Activated CD4-positive, alpha-beta memory T cell treated with anti-CD3 and anti-CD28 coated beads, Interleukin-2, amount 10 ng/mL, durations not matched to agents 7 days and 5 days (primary cell): Measurements from ENCODE around the gene RBM10. TPM values are rescaled to one million over a fixed set of nuclear protein-coding genes. Genes with fewer than 3 reads are reported as not detected.
A peak's percentile ranks its signal among the peaks of the same experiment; 100 is the strongest.

Experiments
- CTCF ChIA-PET: fragments of 350-600 bp; sonication (Branson Sonifier 250); formaldehyde crosslinking; loops from one replicate; lab custom pipeline; 2021; ENCODE audit warnings: antibody characterized with exemption, inconsistent platforms; lab: Charles Lee
- POLR2A ChIA-PET: fragments of 350-600 bp; sonication (Branson Sonifier 250); formaldehyde crosslinking; loops from one replicate; lab custom pipeline; 2021; ENCODE audit warnings: antibody characterized with exemption; lab: Charles Lee
- DNase-seq: peaks from one replicate; pipeline ENCODE4 v3.0.0-alpha.2; 2020
- H3K27ac Mint-ChIP-seq: one replicate; pipeline ENCODE4 v1.8.0; 2021; ENCODE audit warnings: mild to moderate bottlenecking, mixed read lengths
- H3K27me3 Mint-ChIP-seq: one replicate; pipeline ENCODE4 v1.8.0; 2021; ENCODE audit warnings: mixed read lengths
- H3K36me3 Mint-ChIP-seq: one replicate; pipeline ENCODE4 v1.8.0; 2021; ENCODE audit warnings: low read depth, mixed read lengths
- H3K4me1 Mint-ChIP-seq: one replicate; pipeline ENCODE4 v1.8.0; 2021; ENCODE audit warnings: mixed read lengths
- H3K4me3 Mint-ChIP-seq: one replicate; pipeline ENCODE4 v1.8.0; 2021; ENCODE audit warnings: mild to moderate bottlenecking, mixed read lengths
- H3K9me3 Mint-ChIP-seq: one replicate; pipeline ENCODE4 v1.8.0; 2021; ENCODE audit warnings: mixed read lengths
- total RNA-seq, 2 experiments: library from RNA; stranded (reverse); gene quantifications; one replicate each; pipeline ENCODE4 v1.2.3, GENCODE V29; 2021

RBM10 gene
- total RNA-seq, 2 experiments from 2014 or later = 55.3 to 57.0 TPM

GRCh38 chrX:47232803-47233332 is 87.8 kb downstream of the RBM10 start, which contains the start of gene USP11:
TSS of gene USP11 (plus strand) at chrX:47233009. CDS start at chrX:47233044, 35 bp downstream.
- peak; percentile 47 for DNase-seq
- Mint-ChIP-seq H3K4me1 (peaks cover 12% of the 10 kb centered on the region), H3K9me3 (no peaks in the 10 kb centered on the region), H3K27me3 (no peaks in the 10 kb centered on the region), H3K36me3 (peaks cover 17% of the 10 kb centered on the region), H3K27ac (peak within 1 kb of the TSS; percentile 98), H3K4me3 (peak within 1 kb of the TSS; percentile 84)
- ChIA-PET CTCF (interaction anchor here (1.8 kb wide), 1 partner anchor 15 kb away, joined by 4 read pairs; no protein-coding TSS in a partner anchor), POLR2A (interaction anchor here (0.6 to 3.5 kb wide), 10 partner anchors 8 to 396 kb away, joined by 3 to 53 read pairs (median 4); partner anchors contain the start of genes ARAF, CDK16, NDUFB11 and RBM10)

- H3K36me3 Mint-ChIP-seq = peaks cover 12% of the 10 kb centered on the region
- H3K27ac Mint-ChIP-seq = peak overlapping the region; percentile 98
- ChIA-PET CTCF (interaction anchor here (0.8 to 1.8 kb wide), 2 partner anchors 16 to 89 kb away, joined by 3 to 4 read pairs; partner anchors contain the start of genes NDUFB11 and RBM10), POLR2A (interaction anchor here (0.6 to 3.5 kb wide), 10 partner anchors 9 to 397 kb away, joined by 3 to 53 read pairs (median 4); partner anchors contain the start of genes ARAF, CDK16, NDUFB11 and RBM10)
- H3K4me1 Mint-ChIP-seq = peaks cover 12% of the 10 kb centered on the region
- H3K4me3 Mint-ChIP-seq = peak overlapping the region; percentile 84
- H3K9me3 Mint-ChIP-seq = no peaks in the 10 kb centered on the region
- no peaks in the 10 kb centered on the region for H3K27me3 Mint-ChIP-seq
- peak; percentile 93 for DNase-seq
Observed at GRCh38 chrX:47233333-47234113, 88.5 kb downstream of the RBM10 start.

- peaks cover 9% of the 10 kb centered on the region for H3K36me3 Mint-ChIP-seq
- POLR2A ChIA-PET = no interaction called here
- H3K27ac Mint-ChIP-seq = peak overlapping the region; percentile 71
- H3K4me3 Mint-ChIP-seq = peak overlapping the region; percentile 52
- CTCF ChIA-PET = no interaction called here
- H3K9me3 Mint-ChIP-seq = no peaks in the 10 kb centered on the region
- H3K27me3 Mint-ChIP-seq = no peaks in the 10 kb centered on the region
- peaks cover 12% of the 10 kb centered on the region for H3K4me1 Mint-ChIP-seq
- no peak for DNase-seq
Observed at GRCh38 chrX:47234583-47234982, 89.6 kb downstream of the RBM10 start.

GRCh38 chrX:47235691-47236103 is 90.7 kb downstream of the RBM10 start:
- H3K9me3 Mint-ChIP-seq = no peaks in the 10 kb centered on the region

More at GRCh38 chrX:47235691-47236103, 90.7 kb downstream of the RBM10 start:
- Mint-ChIP-seq H3K4me3 (no peak overlapping the region), H3K27me3 (no peaks in the 10 kb centered on the region), H3K4me1 (peaks cover 12% of the 10 kb centered on the region), H3K27ac (no peak overlapping the region), H3K36me3 (peaks cover 14% of the 10 kb centered on the region)
- DNase-seq = no peak
- POLR2A ChIA-PET = no interaction called here
- CTCF ChIA-PET = no interaction called here

Other genes starting within 250 kb of the RBM10 start
- 1 to 10 TPM; 1.5 to 2.2 TPM for gene JADE3, start 232.8 kb upstream of the RBM10 start, total RNA-seq
- not detected for gene RGN, start 66.8 kb upstream of the RBM10 start, total RNA-seq
- gene NDUFB11, start 519 bp upstream of the RBM10 start, total RNA-seq = 10 to 100 TPM; 89.0 to 89.8 TPM
- 100 to 1,000 TPM; 180 to 187 TPM for gene UBA1, start 48.6 kb downstream of the RBM10 start, total RNA-seq
- gene CDK16, start 73.5 kb downstream of the RBM10 start, total RNA-seq = 10 to 100 TPM; 59.6 to 60.0 TPM
- 10 to 100 TPM; 27.6 to 29.4 TPM for gene USP11, start 87.8 kb downstream of the RBM10 start, total RNA-seq
- under 1 TPM; 0.15 to 0.18 TPM for gene ZNF157, start 225.4 kb downstream of the RBM10 start, total RNA-seq